Right lobe of liver (tissue), 6 donors: ENCODE measurements around the gene TSPAN8. TPM values are rescaled to one million over a fixed set of nuclear protein-coding genes. Genes with fewer than 3 reads are reported as not detected.
"Not testable (repeated sequence)": the region's sequence is repeated elsewhere in the genome, so short reads cannot be mapped to it uniquely, and the experiment has no call there.

Source experiments
- ATAC-seq, 4 donors: fragments of 200-7000 bp; cut with Tn5 transposase; one replicate each; pipeline ENCODE4 v1.9.1; 2020; ENCODE audit warnings: mild to moderate bottlenecking in 4 of 4, moderate library complexity in 4 of 4
- DNase-seq, 3 donors: peaks; one replicate each; pipeline ENCODE4 v3.0.0-alpha.2; 2020
- H3K27ac ChIP-seq, 3 donors: fragments of 200-600 bp; one replicate each; pipeline ENCODE4 v1.8.0; 2022
- H3K27me3 ChIP-seq, 2 donors: fragments of 200-600 bp; one replicate each; pipeline ENCODE4 v1.8.0; 2022
- H3K36me3 ChIP-seq, 4 donors: fragments of 200-600 bp; sonication (generic) in 1 of 4; one replicate each; pipeline versions ENCODE4 v1.5.1 to v1.8.0; 2017 to 2022; ENCODE audit warnings: control low read depth in 1 of 4
- H3K4me1 ChIP-seq, 4 donors: fragments of 200-600 bp; sonication (generic) in 1 of 4; one replicate each; pipeline versions ENCODE4 v1.5.1 to v1.8.0; 2017 to 2022; ENCODE audit warnings: control low read depth in 1 of 4
- H3K4me3 ChIP-seq, 3 donors: fragments of 200-600 bp; one replicate each; pipeline ENCODE4 v1.8.0; 2022
- H3K9me3 ChIP-seq, 4 donors: fragments of 200-600 bp; sonication (generic) in 1 of 4; one replicate each; pipeline versions ENCODE4 v1.5.1 to v1.8.0; 2017 to 2022; ENCODE audit warnings: control low read depth in 1 of 4
- CTCF ChIP-seq, 4 donors: fragments of 200-600 bp in 3 of 4; fragments of 450-650 bp in 1 of 4; IDR thresholded peaks; one replicate each; pipeline versions ENCODE4 v1.5.1 to v1.8.0; 2016 to 2022; ENCODE audit warnings: antibody characterized with exemption in 4 of 4, mild to moderate bottlenecking in 2 of 4
- POLR2A ChIP-seq: fragments of 450-650 bp; IDR thresholded peaks from one replicate; pipeline ENCODE4 v1.6.1; 2017; ENCODE audit warnings: antibody characterized with exemption, mild to moderate bottlenecking
- WGBS: methylation state at CpG from one replicate; pipeline ENCODE4 v1.1.6; 2018; ENCODE audit warnings: low coverage, low lambda C conversion rate; ENCODE audit not compliant: insufficient coverage; ENCODE audit errors: missing lambda C conversion rate; 5-methylcytosine and 5-hydroxymethylcytosine counted together
- intact Hi-C, 2 donors: fragments of 100-400 bp; cut with DNase I; formaldehyde crosslinking; loops; one replicate each; pipeline versions ENCODE4 v1.11.2 to v1.14.1; 2022
- total RNA-seq, 6 experiments: library from RNA; depleted of rRNA in 2 of 6; stranded (reverse); fragments of >200 nt in 2 of 6; fragmentation: NEBNext Ultra II Directional in 3 of 6; extraction: Animal tissue kit (Norgen Biotek cat#: 25700) in 3 of 6; gene quantifications; one replicate each; pipeline versions ENCODE4 v1.1.0 to v1.2.4, GENCODE V29; 2016 to 2023
- donor health status: DM: no; HTN: yes; CAD: no.
- donor health status: DM: no; HTN: no; CAD: no.
- donor health status: DM: no; HTN: no; CAD: no.
- donor health status: DM: no; HTN: yes; CAD: no.
- donor health status: DM: no; HTN: yes; CAD: no.

Gene TSPAN8
- total RNA-seq, 6 experiments from 2014 or later: 2.0 to 12.6 (median 7.8) TPM

GRCh38 chr12:71159264-71159663 lies 1.5 kb upstream of the TSPAN8 start:
- no peak for DNase-seq
- peak in 3 of 4 donors; percentile 46 to 54 (median 46) for ATAC-seq
- TF ChIP-seq CTCF (IDR thresholded peaks at IDR 0.05) (no peak), POLR2A (no peak)
- Histone ChIP-seq H3K27ac (no peak overlapping the region), H3K27me3 (no peaks in the 10 kb centered on the region), H3K4me3 (no peak overlapping the region), H3K36me3 (no peaks in the 10 kb centered on the region), H3K4me1 (peaks cover 0 to 45% (median 11%) of the 10 kb centered on the region in 4 donors), H3K9me3 (no peaks in the 10 kb centered on the region)
- intact Hi-C loops: no loop called here

GRCh38 chr12:71158361-71158882 lies 623 bp upstream of the TSPAN8 start:
- DNase-seq: no peak
- Histone ChIP-seq H3K9me3 (no peaks in the 10 kb centered on the region), H3K4me3 (peak overlapping the region in 1 of 3 donors; percentile 4), H3K36me3 (no peaks in the 10 kb centered on the region), H3K4me1 (peaks cover 0 to 38% (median 6%) of the 10 kb centered on the region in 4 donors), H3K27ac (peak overlapping the region; percentile 12 to 35 (median 13)), H3K27me3 (no peaks in the 10 kb centered on the region)
- TF ChIP-seq CTCF (IDR thresholded peaks at IDR 0.05): no peak
- TF ChIP-seq POLR2A: no peak
- ATAC-seq: peak; percentile 39 to 66 (median 52)
- intact Hi-C loops: no loop called here
- 13% methylated on average over 4 of the region's 4 CpGs for WGBS

- 49% methylated on average over 4 of the region's 4 CpGs for WGBS
- Histone ChIP-seq H3K9me3 (no peaks in the 10 kb centered on the region), H3K4me3 (no peak overlapping the region), H3K27me3 (no peaks in the 10 kb centered on the region), H3K27ac (no peak overlapping the region), H3K36me3 (no peaks in the 10 kb centered on the region), H3K4me1 (peaks cover 0 to 22% (median 2%) of the 10 kb centered on the region in 4 donors)
- no peak for DNase-seq
- intact Hi-C loops: no loop called here
- peak in 2 of 4 donors; percentile 38 to 41 for ATAC-seq
- TF ChIP-seq POLR2A (no peak), CTCF (IDR thresholded peaks at IDR 0.05) (no peak)
Observed at GRCh38 chr12:71155225-71155624, 2.6 kb downstream of the TSPAN8 start.

GRCh38 chr12:71152851-71153250 lies 4.9 kb downstream of the TSPAN8 start:
- no peak for DNase-seq
- no peak overlapping the region for H3K4me3 ChIP-seq
- H3K4me1 ChIP-seq: peaks cover 0 to 2% (median 0%) of the 10 kb centered on the region in 4 donors
- no peak overlapping the region for H3K27ac ChIP-seq
- no peaks in the 10 kb centered on the region for H3K36me3 ChIP-seq
- H3K9me3 ChIP-seq: no peaks in the 10 kb centered on the region
- no peaks in the 10 kb centered on the region for H3K27me3 ChIP-seq
- no peak for ATAC-seq
- 87% methylated on average over 5 of the region's 5 CpGs for WGBS
- TF ChIP-seq POLR2A (no peak), CTCF (IDR thresholded peaks at IDR 0.05) (no peak)
- intact Hi-C loops: no loop called here

- H3K4me1 ChIP-seq, H3K9me3 ChIP-seq, H3K27ac ChIP-seq, H3K27me3 ChIP-seq, DNase-seq, H3K36me3 ChIP-seq, ATAC-seq, intact Hi-C loops, H3K4me3 ChIP-seq: not testable (repeated sequence)
- WGBS: 57% methylated on average over 5 of the region's 5 CpGs
Observed at GRCh38 chr12:71150041-71150440, 7.8 kb downstream of the TSPAN8 start.
